HG03460 (cell line): ENCODE measurements around the gene PDGFRB.
"Not testable (repeated sequence)": the region's sequence is repeated elsewhere in the genome, so short reads cannot be mapped to it uniquely, and the experiment has no call there.

Experiments
- ATAC-seq: cut with Tn5 transposase; IDR thresholded peaks from one replicate; pipeline ENCODE4 v1.9.1; 2021; ENCODE audit not compliant: unreplicated experiment

PDGFRB gene

DNA sequence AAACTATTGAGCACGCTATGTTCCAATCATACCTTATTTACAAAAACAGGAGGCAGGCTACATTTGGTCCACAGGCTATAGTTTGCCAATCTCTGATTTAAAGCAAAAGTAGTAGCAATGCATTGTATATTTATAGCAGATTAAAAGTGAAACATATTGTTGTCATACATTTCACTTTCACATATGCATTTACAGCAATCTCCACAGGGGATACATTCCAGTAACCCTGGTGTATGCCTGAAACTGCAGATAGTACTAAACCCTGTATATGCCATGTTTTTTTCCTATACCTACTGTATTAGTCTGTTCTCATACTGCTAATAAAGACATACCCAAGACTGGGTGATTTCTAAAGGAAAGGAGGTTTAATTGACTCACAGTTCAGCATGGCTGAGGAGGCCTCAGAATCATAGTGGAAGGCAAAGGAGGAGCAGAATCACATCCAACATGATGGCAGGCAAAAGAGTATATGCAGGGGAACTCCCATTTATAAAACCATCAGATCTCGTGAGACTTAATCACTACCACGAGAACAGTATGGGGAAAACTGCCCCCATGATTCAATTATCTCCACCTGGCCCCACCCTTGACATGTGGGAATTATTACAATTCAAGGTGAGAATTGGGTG lies 63.4 kb downstream of the PDGFRB start:
- peak; percentile 62 for ATAC-seq

DNA sequence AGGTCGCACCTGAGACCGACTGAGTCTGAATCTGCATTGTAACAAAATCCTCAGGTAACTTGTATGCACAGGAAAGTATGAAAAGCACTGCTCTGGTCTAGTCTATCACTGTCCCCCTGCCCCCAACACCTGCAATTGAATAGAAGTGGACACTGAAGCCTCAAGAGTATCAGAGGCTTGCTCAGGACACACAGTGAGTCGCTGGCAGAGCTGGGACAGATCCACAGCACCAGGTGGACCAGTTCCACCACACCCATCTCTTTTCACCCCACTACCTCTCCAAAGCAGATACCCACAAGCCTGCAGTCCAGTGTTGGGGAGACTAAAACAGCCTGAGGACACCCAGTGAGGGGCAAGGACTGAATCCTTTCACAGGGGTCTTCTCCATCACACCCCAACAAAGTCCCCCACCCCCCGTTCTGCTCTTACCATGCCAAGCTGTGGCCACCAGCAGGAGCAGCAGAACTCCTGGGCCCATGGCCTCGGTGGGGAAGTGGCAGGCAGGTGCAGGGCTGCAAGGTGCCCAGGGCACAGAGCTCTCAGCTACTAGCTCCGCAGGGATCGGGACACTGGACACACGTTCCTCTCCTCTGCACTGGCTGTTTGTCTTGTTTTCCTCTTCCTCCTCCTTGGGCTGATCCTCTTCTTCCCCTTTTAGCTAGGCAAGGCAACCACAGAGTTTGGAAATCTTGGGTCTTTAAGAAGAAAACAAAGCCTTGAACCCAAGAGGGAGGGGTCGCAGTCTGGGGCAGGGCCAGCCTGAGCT lies 69.5 kb downstream of the PDGFRB start, which contains the start of gene CSF1R:
Gene CSF1R, minus strand, starts transcription at position 605 of the 766 bp plus-strand sequence. Its CDS starts 127 bp downstream, at position 478.
- no peak for ATAC-seq

DNA sequence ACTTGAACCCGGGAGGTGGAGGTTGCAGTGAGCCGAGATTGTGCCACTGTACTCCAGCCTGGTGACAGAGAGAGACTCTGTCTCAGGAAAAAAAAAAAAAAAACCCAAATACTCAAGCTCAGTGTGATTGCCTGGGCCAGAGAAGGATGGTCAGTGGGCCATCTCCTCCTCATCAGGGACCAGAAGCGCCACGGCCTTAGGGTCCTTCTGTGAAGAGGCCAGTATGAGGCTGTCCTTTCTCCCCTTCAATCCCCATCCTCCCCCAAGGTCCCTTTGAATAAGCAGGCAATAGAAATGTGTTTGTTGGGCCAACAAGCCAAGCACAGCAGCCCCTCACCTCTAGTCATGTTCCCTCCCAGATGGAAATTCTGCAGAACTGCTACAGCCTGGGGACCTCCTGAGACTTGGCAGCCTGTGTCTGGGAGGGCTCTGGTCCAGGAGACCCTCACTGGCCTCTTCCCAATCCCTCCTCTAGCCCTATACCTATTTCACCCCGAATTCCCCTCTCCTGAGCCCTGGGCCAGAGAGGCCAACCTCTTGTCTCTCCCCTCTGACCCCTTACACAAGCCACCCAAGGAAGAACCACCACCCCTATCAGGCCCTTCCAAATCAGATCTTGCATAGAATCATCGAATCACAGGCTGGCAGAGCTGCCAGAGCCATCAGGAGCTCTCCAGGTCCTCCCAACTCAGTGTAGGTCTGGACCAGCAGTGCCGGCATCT lies 70.3 kb downstream of the PDGFRB start:
- ATAC-seq: no peak

DNA sequence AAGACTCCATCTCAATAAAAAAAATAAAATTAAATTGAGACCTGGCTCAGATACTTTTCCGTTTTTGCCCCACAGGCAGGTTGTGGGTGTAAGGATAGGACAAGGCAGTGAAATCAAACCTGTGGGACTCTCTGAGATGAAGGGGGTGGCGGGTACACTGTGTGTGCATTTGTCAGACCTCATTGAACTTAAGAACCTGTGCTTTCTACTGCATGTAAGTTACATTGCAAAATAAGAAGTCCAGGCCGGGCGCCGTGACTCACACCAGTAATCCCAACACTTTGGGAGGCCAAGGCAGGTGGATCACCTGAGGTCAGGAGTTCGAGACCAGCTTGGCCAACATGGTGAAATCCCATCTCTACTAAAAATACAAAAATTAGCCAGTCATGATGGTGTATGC lies 70.9 kb downstream of the PDGFRB start:
- ATAC-seq: not testable (repeated sequence)

GRCh38 chr5:150082889-150083288 lies 72.8 kb downstream of the PDGFRB start:
- ATAC-seq: no peak

- ATAC-seq: no peak
These were observed 73.3 kb downstream of the PDGFRB start for GRCh38 chr5:150082374-150082773.

- peak; percentile 75 for ATAC-seq
These were observed 73.9 kb downstream of the PDGFRB start for GRCh38 chr5:150081541-150082283.

DNA sequence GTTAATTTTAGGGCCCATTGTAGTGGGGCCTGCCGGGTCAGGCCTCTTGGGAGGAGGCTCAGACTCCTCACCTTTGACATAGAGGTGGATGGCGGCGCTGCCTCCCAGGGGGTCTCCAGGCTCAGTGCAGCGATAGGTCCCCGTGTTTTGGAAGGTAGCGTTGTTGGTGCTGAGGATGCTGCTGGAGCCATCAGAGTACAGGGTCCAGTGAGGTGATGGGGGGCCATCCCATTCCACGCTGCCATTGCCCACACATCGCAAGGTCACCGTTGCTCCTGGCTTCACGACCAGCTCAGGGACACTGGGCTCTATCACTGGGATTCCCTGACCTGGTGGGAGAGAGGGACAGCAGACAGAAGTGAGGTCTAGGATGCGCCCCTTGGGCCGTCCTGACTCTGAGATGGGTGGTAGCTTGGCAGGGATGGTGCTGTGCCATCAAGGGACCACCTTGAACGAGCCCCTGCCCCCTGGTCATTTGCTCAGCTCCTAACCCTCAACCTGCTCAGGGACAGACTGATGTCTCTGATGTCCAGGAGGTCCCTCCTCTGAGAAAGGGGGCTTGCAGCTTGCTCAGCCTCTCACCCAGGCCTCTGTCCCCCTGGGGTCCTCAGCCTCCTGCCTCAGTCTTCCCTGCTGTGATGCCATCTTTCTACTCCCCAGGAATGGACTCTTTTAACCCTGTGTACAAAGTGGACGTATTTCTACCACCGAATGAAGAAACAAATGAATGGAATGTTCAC lies 74.8 kb downstream of the PDGFRB start:
- no peak for ATAC-seq

DNA sequence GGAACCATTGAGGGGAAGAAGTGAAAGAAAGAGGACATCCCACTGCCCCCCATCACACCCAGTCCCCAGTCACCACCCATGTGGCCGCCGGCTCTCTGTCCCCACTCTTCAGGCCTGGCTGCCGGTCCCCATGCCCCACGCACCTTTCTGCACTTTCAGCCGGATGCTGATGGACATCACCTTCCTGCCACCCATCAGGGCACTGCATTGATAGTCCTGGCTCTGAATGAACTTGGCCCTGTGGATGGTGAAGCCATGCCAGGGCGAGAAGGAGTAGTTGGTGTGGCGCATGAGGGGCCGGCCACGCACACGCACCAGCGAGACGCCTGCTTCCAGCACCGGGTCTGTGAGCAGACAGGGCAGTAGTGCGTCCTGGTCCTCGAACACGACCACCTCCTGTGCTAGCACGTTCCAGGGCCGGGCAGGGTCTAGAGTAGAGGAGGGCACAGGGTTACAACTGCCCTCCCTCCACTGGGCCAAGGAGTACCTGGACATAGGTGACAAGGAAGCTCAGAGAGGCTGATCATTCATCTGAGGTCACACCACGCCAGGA lies 75.7 kb downstream of the PDGFRB start:
- no peak for ATAC-seq

DNA sequence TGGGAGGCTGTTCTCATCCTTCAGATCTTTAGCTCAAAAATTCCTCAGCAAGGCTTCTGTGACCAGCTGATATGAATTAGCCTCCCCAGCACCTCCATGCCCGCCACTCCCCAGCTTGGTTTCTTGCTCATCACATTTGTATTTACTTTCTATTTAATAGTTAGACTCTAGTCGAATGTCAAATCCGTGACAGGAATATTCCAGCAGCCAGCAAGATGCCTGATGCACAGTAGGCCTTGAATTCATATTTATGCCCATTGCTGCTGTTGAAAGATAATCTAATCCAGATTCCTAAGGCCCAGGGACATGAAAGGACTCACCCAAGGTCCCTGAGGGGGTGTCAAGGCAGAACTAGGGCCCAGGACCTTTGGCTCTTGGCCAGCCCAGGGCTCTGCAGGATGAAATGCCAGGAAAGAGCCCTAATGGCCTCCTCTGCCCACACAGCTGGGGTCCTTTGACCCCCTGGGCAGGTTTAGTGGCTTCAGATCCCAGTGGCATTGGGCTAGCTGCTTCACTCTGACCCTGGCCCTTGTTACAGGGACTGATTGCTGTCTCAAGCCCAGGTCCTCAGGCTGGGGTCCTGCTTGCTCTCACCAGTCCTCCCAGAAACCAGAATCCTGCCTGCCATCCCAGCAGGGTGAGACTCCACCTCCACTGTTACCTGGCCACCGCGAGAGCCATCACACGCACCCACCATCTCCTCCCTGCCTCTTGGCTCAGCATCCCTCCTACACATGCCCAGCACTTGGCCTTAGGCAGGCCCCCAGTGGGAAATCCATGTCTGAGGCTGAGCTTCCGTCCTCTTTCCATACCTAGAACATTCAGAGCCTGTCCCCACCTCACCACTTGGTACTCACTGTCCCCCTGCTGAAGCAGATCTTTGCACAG lies 76.6 kb downstream of the PDGFRB start:
- ATAC-seq: no peak

DNA sequence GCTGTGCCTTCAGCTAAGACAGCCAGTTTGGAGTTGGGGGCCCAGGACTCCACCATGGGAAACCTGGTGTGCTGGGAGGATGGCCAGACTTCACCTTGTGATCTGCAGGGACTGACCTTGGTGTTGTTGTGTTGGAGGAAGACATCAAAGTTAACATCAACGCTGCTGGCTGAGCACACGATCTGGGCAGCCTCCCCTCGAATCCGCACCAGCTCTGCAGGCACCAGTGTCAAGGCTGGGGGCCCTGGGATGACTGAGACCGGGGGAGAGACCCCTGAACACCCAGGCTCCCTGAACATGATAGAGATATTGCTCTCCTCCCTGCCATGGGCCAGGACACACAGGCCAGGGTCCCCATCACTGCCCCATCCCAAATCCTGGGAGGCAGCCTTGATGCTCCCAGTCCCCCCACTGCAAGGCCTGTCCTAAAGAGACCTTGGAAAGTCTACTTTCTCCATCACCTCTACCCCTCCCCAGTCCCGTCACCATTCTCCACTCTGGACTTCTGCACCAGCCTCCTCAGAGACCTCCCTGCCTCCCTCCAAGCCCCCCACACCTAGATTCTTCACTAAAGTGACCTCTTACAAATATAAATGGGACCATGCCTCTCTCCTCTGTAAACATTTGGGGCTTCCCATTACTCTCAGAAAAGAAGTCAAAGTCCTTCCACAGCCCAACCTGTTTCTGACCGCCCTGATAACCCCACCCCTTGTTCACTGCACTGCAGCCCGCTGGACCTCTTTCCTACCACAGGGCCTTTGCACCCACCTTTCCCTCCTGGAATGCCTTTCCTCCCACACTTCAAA lies 77.4 kb downstream of the PDGFRB start:
- ATAC-seq: no peak

GRCh38 chr5:150077060-150077459 lies 78.6 kb downstream of the PDGFRB start:
- ATAC-seq: no peak

GRCh38 chr5:150075806-150076205 lies 79.8 kb downstream of the PDGFRB start:
- no peak for ATAC-seq

GRCh38 chr5:150075233-150075632 lies 80.4 kb downstream of the PDGFRB start:
- no peak for ATAC-seq

GRCh38 chr5:150073677-150074076 lies 82.0 kb downstream of the PDGFRB start:
- ATAC-seq: no peak

DNA sequence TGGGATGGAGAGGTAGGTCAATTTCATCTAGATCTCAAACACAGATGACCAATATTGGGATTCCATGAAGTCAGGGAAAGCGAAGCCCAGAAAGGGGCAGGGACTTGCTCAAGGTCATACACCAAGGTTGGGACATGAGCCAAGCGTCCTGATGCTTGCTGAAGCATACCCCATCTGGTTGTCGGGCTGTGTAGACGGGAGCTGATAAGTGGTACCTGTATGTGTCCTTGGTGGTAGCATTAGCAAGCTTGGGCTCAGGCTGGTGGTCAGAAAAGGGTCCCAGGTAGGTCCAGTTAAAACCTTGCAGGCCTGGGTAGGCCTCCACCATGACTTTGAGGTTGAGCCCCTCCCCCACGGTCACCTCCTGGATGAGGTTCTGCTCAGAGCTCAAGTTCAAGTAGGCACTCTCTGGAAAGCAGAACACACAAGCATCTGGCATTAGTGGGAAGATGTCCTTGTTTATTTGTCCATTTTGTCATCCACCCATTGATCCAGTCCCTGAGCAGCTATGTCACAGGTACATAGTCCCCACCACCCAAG lies 82.5 kb downstream of the PDGFRB start:
- no peak for ATAC-seq

DNA sequence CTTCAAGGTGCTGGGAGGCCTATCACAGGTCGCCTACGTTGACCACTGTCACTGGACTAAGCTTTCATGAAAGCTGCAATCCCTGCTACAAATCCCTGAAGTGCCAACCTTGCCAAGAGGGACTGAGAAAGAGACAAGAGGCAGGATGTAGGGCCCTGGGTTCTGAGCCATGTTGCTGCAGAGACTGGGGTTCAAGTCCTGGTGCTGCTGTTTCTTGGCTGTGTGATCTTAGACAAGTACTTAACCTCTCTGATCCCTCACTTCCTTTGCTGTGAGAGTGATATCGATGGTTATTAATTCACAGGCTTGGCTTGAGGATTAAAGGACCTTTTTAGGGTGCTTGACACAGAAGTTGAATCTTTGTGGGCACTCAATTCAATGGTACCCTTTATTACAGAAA lies 84.8 kb downstream of the PDGFRB start:
- ATAC-seq: no peak
